HUES6 (cell line): Measurements from ENCODE around the gene PTPRD.

Experiments
- H3K27ac ChIP-seq: 2 replicates; pipeline ENCODE4 v1.7.0; 2013; ENCODE audit warnings: low read depth, mild to moderate bottlenecking, low read length, inconsistent platforms
- H3K27me3 ChIP-seq: 2 replicates; pipeline ENCODE4 v1.6.1; 2013; ENCODE audit warnings: low read length; ENCODE audit not compliant: control insufficient read depth, insufficient read depth
- H3K36me3 ChIP-seq: 2 replicates; pipeline ENCODE4 v1.6.1; 2013; ENCODE audit warnings: low read length; ENCODE audit not compliant: control insufficient read depth, insufficient read depth
- H3K4me1 ChIP-seq: 2 replicates; pipeline ENCODE4 v1.6.1; 2013; ENCODE audit warnings: low read length; ENCODE audit not compliant: control insufficient read depth, insufficient read depth
- H3K4me3 ChIP-seq: 2 replicates; pipeline ENCODE4 v1.5.1; 2013; ENCODE audit warnings: low read depth, low read length
- H3K9ac ChIP-seq: one replicate; pipeline ENCODE4 v1.6.1; 2013; ENCODE audit warnings: mild to moderate bottlenecking, low read length
- H3K9me3 ChIP-seq: 2 replicates; pipeline ENCODE4 v1.6.1; 2013; ENCODE audit warnings: low read depth, low read length; ENCODE audit not compliant: control insufficient read depth, insufficient read depth

The PTPRD gene

DNA sequence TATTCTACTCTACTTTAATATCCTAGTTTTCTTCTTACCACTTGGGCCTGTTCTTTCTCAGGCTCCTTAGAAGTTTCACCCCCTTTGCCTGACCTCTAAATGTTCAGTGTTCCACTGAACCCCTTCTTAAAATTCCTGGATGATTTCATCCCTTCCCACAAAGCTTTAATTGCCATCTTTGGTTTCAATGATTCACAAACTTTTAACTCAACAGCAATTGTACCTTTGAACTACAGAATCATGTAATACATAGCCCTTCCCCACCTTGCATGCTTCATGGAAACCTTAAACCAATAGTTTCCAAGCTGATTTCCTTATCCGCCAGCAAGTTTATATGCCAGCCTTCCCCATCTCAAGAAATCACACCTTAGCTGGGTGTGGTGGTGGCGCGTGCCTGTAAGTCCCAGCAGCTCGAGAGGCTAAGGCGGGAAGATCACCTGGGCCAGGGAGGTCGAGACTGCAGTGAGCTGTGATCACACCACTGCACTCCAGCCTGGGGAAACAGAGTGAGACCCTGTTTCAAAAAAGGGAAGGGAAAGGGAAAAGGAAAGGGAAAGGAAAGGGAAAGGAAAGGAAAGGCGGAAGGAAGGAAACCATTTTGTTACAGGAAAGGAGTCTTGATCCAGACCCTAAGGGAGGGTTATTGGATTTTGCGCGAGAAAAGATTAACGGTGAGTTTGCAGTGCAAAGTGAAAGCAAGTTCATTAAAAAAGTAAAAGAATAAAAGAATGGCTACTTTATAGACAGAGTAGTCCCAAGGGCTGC is 1789.5 kb downstream of the PTPRD start:
- no peak overlapping the region for H3K9ac ChIP-seq
- no peaks in the 10 kb centered on the region for H3K9me3 ChIP-seq
- peaks cover 13% of the 10 kb centered on the region for H3K4me1 ChIP-seq
- no peak overlapping the region for H3K4me3 ChIP-seq
- H3K36me3 ChIP-seq: no peaks in the 10 kb centered on the region
- no peaks in the 10 kb centered on the region for H3K27me3 ChIP-seq
- H3K27ac ChIP-seq: no peak overlapping the region

GRCh38 chr9:8822667-8823025 is 1790.2 kb downstream of the PTPRD start:
- Histone ChIP-seq H3K4me1 (peaks cover 13% of the 10 kb centered on the region), H3K27ac (no peak overlapping the region), H3K9ac (no peak overlapping the region), H3K4me3 (no peak overlapping the region), H3K9me3 (no peaks in the 10 kb centered on the region), H3K27me3 (no peaks in the 10 kb centered on the region), H3K36me3 (no peaks in the 10 kb centered on the region)

- no peak overlapping the region for H3K27ac ChIP-seq
- H3K4me3 ChIP-seq: no peak overlapping the region
- no peaks in the 10 kb centered on the region for H3K27me3 ChIP-seq
- no peaks in the 10 kb centered on the region for H3K9me3 ChIP-seq
- no peak overlapping the region for H3K9ac ChIP-seq
- H3K36me3 ChIP-seq: no peaks in the 10 kb centered on the region
- H3K4me1 ChIP-seq: peaks cover 13% of the 10 kb centered on the region
These were observed 1790.7 kb downstream of the PTPRD start for GRCh38 chr9:8821910-8822666.

- Histone ChIP-seq H3K27ac (no peak overlapping the region), H3K9me3 (no peaks in the 10 kb centered on the region), H3K4me3 (no peak overlapping the region), H3K9ac (no peak overlapping the region), H3K4me1 (peaks cover 19% of the 10 kb centered on the region), H3K36me3 (no peaks in the 10 kb centered on the region), H3K27me3 (no peaks in the 10 kb centered on the region)
These were observed 1795.5 kb downstream of the PTPRD start for GRCh38 chr9:8817335-8817734.

DNA sequence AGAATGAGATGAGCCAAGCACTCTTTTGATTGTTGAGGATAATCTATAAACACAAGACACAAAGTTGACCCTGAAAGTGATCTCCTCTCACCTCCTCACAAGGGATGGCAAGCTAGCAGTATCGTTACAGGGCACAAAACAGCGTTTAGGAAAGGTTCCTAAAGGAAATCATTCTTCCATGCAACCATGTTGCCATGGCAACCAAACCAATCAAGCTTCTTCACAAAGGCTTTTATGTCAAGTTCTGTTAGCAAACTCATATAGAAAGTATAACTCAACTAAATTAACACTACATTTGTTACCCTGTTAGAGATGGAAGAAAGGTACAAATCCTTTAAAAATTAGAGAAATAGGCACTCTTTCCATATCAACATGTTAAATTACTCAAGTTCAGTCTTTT is 1796.4 kb downstream of the PTPRD start:
- no peaks in the 10 kb centered on the region for H3K36me3 ChIP-seq
- H3K27me3 ChIP-seq: no peaks in the 10 kb centered on the region
- H3K4me3 ChIP-seq: no peak overlapping the region
- H3K4me1 ChIP-seq: peaks cover 19% of the 10 kb centered on the region
- H3K27ac ChIP-seq: no peak overlapping the region
- no peaks in the 10 kb centered on the region for H3K9me3 ChIP-seq
- no peak overlapping the region for H3K9ac ChIP-seq

DNA sequence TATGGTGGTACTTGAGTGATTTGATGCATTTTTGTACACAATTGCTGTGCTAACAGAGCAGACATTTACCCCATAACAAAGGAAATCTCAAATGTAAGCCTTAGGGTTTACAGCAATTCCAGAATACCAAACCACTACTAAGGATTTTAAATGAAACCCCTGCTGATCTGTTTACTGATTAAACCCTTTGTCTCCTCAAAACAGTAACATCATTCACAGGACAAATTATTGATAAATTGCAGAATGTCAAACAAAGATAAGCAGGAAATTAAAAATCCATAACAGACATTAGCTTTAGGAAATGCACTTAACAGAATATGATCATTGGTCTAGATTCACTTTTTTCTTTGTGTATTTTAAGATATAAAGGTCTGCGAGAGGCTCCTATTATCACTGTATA is 1796.9 kb downstream of the PTPRD start:
- Histone ChIP-seq H3K9ac (no peak overlapping the region), H3K27me3 (no peaks in the 10 kb centered on the region), H3K36me3 (no peaks in the 10 kb centered on the region), H3K4me1 (peaks cover 19% of the 10 kb centered on the region), H3K9me3 (no peaks in the 10 kb centered on the region), H3K27ac (no peak overlapping the region), H3K4me3 (no peak overlapping the region)

- H3K4me3 ChIP-seq: no peak overlapping the region
- no peaks in the 10 kb centered on the region for H3K27me3 ChIP-seq
- H3K9me3 ChIP-seq: no peaks in the 10 kb centered on the region
- H3K27ac ChIP-seq: no peak overlapping the region
- no peak overlapping the region for H3K9ac ChIP-seq
- H3K4me1 ChIP-seq: peaks cover 19% of the 10 kb centered on the region
- no peaks in the 10 kb centered on the region for H3K36me3 ChIP-seq
These were observed 1797.6 kb downstream of the PTPRD start for GRCh38 chr9:8815219-8815618.

DNA sequence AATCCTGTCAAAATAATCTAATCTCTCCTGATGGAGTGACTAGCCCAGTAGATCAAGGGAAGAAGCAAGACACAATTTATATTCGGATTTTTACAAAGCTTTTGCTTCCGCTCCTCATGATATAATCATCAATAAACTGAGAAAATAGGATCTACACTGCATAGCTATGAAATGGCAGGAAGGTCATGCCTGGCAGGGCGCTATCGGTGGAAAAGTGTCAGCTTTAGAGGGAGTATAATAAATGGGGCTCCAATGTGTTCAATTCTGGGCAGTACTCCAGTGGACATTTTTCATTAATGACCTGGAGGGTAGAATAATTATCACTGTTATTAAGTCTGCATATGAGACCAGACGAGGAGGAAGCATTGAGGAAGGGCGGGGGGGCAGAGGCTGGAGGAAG is 1799.9 kb downstream of the PTPRD start:
- no peak overlapping the region for H3K27ac ChIP-seq
- peaks cover 19% of the 10 kb centered on the region for H3K4me1 ChIP-seq
- H3K4me3 ChIP-seq: no peak overlapping the region
- H3K27me3 ChIP-seq: no peaks in the 10 kb centered on the region
- no peaks in the 10 kb centered on the region for H3K36me3 ChIP-seq
- H3K9ac ChIP-seq: no peak overlapping the region
- no peaks in the 10 kb centered on the region for H3K9me3 ChIP-seq

DNA sequence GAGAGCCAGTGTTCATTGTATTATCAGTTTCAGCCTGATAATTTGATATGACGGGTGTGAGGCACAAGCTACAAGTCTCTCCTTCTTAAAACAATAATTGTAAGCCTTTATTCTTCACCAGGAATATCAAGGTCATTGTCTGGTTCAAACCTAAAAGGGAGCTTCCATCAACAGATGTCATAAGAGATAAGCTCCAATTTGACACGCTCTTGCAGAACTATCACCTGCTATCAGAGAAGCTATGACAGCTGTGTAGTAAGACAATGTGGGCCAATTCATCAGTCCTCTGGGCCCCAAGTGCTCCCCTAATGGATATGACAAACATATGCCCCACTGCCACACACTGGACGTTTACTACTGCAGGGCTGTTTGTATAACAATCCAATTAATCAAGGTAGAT is 1803.1 kb downstream of the PTPRD start:
- no peaks in the 10 kb centered on the region for H3K9me3 ChIP-seq
- H3K4me3 ChIP-seq: no peak overlapping the region
- no peaks in the 10 kb centered on the region for H3K27me3 ChIP-seq
- H3K27ac ChIP-seq: no peak overlapping the region
- no peaks in the 10 kb centered on the region for H3K36me3 ChIP-seq
- H3K9ac ChIP-seq: no peak overlapping the region
- H3K4me1 ChIP-seq: no peaks in the 10 kb centered on the region

- H3K9me3 ChIP-seq: no peaks in the 10 kb centered on the region
- no peaks in the 10 kb centered on the region for H3K36me3 ChIP-seq
- peaks cover 5% of the 10 kb centered on the region; the same call in 1 of the 2 replicates for H3K4me1 ChIP-seq
- H3K9ac ChIP-seq: no peak overlapping the region
- no peak overlapping the region for H3K4me3 ChIP-seq
- no peaks in the 10 kb centered on the region for H3K27me3 ChIP-seq
- H3K27ac ChIP-seq: no peak overlapping the region
These were observed 1806.7 kb downstream of the PTPRD start for GRCh38 chr9:8806150-8806549.

DNA sequence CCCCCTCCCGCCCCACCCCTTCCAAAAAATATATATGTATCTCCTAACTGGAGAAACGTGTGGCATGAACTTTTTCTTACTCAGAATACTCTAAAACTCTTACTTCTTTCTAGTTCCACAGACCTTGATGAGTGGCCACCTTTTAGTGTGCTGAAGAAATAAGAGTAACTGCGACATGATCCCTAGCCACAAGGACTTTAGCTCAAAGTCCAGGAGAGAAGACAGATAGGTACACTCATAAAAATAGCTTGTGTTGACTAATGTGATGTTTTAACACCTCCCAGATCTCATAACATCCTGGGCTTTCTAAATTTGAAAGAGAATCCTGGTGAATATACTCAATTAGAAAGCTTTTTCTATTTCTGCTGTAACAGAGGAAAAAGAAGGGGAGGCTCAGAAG is 1808.2 kb downstream of the PTPRD start:
- no peak overlapping the region for H3K4me3 ChIP-seq
- peaks cover 15% of the 10 kb centered on the region for H3K4me1 ChIP-seq
- no peak overlapping the region for H3K9ac ChIP-seq
- H3K27ac ChIP-seq: no peak overlapping the region
- H3K9me3 ChIP-seq: no peaks in the 10 kb centered on the region
- H3K36me3 ChIP-seq: no peaks in the 10 kb centered on the region
- no peaks in the 10 kb centered on the region for H3K27me3 ChIP-seq
